MM.1S (cell line): ENCODE results near the gene ADIRF.
"Not testable (repeated sequence)": the region's sequence is repeated elsewhere in the genome, so short reads cannot be mapped to it uniquely, and the experiment has no call there.

Experiments used
- CTCF ChIP-seq: fragments of 300-600 bp; sonication (generic); IDR thresholded peaks from 2 replicates; pipeline ENCODE4 v1.5.1; 2016; ENCODE audit warnings: antibody characterized with exemption, low read length, mixed read lengths
- EZH2 ChIP-seq: fragments of 300-600 bp; sonication (generic); optimal IDR thresholded peaks from 2 replicates; pipeline ENCODE3; 2017; ENCODE audit warnings: low read depth, mild to moderate bottlenecking, antibody characterized with exemption, low read length, mixed read lengths

- not testable (repeated sequence) for TF ChIP-seq CTCF, EZH2
Measured at GRCh38 chr10:87008303-87008702, 40.0 kb downstream of the ADIRF start.
